Urinary bladder (tissue), 4 donors: ENCODE data around the gene UST. TPM values are rescaled to one million over a fixed set of nuclear protein-coding genes. Genes with fewer than 3 reads are reported as not detected.
"Not testable (repeated sequence)": the region's sequence is repeated elsewhere in the genome, so short reads cannot be mapped to it uniquely, and the experiment has no call there.

Experiments
- DNase-seq: peaks from one replicate; pipeline ENCODE4 v3.0.0-alpha.2; 2015; ENCODE audit errors: extremely low spot score
- H3K27ac ChIP-seq: one replicate; pipeline ENCODE4 v1.5.1; 2013; ENCODE audit warnings: low read depth, mild to moderate bottlenecking, moderate library complexity
- H3K36me3 ChIP-seq: one replicate; pipeline ENCODE4 v1.6.1; 2013; ENCODE audit warnings: mild to moderate bottlenecking, moderate library complexity; ENCODE audit not compliant: insufficient read depth
- H3K4me1 ChIP-seq: one replicate; pipeline ENCODE4 v1.6.1; 2013; ENCODE audit warnings: mild to moderate bottlenecking, moderate library complexity; ENCODE audit not compliant: insufficient read depth
- H3K4me3 ChIP-seq: one replicate; pipeline ENCODE4 v1.5.1; 2013; ENCODE audit warnings: low read depth, low read length
- WGBS: extraction: QIAGEN DNeasy Blood & Tissue Kit; methylation state at CpG from one replicate; pipeline ENCODE4 v1.1.7; 2013; 5-methylcytosine and 5-hydroxymethylcytosine counted together
- polyA plus RNA-seq: library from polyadenylated mRNA; stranded (reverse); fragments of 200-250 nt; gene quantifications from one replicate; pipeline ENCODE4 v1.2.3, GENCODE V29; 2013
- total RNA-seq: library from RNA; depleted of rRNA; stranded (reverse); fragments of >200 nt; gene quantifications from one replicate; pipeline ENCODE4 v1.2.3, GENCODE V29; 2014
- donor health status: healthy with polysubstance abuse.
- donor health status: healthy.

Gene UST
- total and polyA plus RNA-seq, 2 donors = 12.4 to 27.8 TPM

DNA sequence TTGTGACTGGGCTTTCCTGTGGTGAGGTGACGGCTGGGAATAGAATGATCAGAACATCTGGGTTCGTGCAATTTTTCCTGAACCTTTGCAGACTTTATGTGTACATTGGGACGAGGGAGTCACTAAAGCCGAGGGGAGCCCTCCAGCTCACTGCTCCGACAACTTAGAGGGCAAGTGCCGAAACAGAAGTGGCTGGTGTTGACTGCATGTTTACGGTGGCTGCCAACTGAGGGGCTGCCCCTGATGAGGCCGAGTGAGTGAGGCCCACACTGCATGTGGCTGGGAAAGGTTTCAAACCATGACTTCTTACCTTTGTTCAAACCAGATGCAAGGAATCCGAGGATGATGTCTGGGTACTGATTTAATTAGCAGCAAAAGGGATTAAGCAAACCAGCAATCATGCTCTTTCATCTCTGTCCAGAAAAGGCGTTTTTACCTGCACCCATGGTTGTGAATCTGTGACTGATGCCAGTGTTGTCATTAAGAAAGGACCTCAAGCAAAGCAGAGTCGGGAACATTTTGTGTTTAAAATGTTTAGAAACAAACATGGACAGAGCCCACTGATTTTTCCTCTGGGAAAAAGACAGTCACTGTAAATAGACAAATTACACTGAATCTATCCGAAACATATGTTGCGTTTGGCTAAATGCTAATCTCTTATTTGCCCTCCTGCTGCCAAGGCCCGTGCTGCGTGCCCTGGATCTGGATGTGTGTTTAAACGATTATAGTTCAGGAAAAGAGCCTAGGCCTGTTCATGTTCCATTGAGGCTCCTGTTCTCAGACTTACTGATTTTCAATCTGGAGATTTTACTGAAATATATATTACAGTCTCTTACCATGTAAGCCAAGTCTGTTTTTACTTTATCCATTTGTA is 105.1 kb downstream of the UST start:
- H3K4me1 ChIP-seq = no peaks in the 10 kb centered on the region
- no peaks in the 10 kb centered on the region for H3K36me3 ChIP-seq
- 87% methylated on average over 16 of the region's 16 CpGs for WGBS
- no peak overlapping the region for H3K27ac ChIP-seq
- no peak for DNase-seq
- no peak overlapping the region for H3K4me3 ChIP-seq

DNA sequence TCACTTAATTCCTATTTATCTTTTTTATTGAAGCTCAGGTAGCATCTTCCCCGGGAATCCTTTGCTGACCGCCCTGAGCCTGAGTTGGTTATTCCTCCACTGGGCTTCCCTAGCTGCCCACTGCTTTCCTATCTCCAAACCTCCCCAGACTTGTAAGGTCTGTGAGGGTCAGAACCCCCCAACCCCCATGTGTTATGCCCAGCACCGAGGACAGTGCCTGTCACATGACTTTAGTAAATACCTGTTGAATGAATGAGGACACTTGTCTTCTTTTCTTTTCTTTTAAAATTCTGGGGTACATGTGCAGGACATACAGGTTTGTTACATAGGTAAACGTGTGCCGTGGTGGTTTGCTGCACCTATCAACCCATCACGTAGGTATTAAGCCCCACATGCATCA is 105.9 kb downstream of the UST start:
- 88% methylated on average over 6 of the region's 6 CpGs for WGBS
- H3K4me1 ChIP-seq = no peaks in the 10 kb centered on the region
- H3K4me3 ChIP-seq = no peak overlapping the region
- H3K27ac ChIP-seq = no peak overlapping the region
- DNase-seq = no peak
- H3K36me3 ChIP-seq = no peaks in the 10 kb centered on the region

DNA sequence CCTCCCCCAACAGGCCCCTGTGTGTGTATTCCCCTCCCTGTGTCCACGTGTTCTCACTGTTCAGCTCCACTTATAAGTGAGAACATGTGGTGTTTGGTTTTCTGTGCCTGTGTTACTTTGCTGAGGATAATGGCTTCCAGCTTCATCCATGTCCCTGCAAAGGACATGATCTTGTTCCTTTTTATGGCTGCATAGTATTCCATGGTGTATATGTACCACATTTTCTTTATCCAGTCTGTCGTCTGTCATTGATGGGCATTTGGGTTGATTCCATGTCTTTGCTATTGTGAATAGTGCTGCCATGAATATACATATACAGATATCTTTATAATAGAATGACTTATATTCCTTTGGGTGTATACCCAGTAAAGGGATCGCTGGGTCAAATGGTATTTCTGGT is 106.3 kb downstream of the UST start:
- not testable (repeated sequence) for DNase-seq

DNA sequence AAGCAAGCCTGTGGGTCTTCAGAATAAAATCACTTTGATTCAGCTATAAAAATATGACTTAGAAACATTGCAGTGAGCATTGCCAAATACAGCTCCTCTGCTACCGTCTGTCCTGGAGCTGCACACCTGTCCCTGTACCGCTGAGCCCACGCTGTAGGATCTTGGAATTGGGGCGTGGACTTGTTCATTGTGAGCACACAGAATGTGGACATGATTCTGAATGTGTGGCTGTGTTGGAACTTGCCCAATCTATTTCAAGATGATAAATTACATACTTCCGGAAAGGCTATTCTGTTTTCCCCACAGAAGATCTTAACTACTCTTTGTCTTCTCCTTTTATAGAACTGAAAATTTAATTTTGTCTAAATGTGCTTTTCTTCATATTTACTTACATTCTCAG is 107.3 kb downstream of the UST start:
- DNase-seq = peak; percentile 41
- Histone ChIP-seq H3K4me3 (no peak overlapping the region), H3K27ac (no peak overlapping the region), H3K4me1 (no peaks in the 10 kb centered on the region), H3K36me3 (no peaks in the 10 kb centered on the region)
- 48% methylated on average over 5 of the region's 5 CpGs for WGBS

More for the DNA sequence above, 106.3 kb downstream of the UST start:
- not testable (repeated sequence) for H3K27ac ChIP-seq, H3K4me3 ChIP-seq, H3K36me3 ChIP-seq, H3K4me1 ChIP-seq
- WGBS = 95% methylated on average over 3 of the region's 3 CpGs

DNA sequence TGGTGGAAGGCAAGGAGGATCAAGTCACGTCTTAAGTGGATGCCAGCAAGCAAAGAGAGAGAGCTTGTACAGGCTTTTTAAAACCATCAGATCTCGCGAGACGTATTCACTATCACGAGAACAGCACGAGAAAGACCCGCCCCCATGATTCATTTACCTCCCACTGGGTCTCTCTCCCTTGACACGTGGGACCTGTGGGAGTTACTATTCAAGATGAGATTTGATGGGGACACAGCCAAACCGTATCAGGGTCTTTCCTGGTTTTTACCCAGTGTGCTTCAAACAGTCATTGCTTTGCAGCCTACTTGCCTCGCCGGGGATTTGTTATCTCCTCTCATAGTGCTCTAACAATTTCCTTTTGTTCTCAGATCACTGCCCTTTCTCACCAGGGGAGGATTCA is 108.2 kb downstream of the UST start:
- H3K4me1 ChIP-seq = no peaks in the 10 kb centered on the region
- 82% methylated on average over 11 of the region's 11 CpGs for WGBS
- H3K27ac ChIP-seq = no peak overlapping the region
- no peak overlapping the region for H3K4me3 ChIP-seq
- no peak for DNase-seq
- H3K36me3 ChIP-seq = no peaks in the 10 kb centered on the region

DNA sequence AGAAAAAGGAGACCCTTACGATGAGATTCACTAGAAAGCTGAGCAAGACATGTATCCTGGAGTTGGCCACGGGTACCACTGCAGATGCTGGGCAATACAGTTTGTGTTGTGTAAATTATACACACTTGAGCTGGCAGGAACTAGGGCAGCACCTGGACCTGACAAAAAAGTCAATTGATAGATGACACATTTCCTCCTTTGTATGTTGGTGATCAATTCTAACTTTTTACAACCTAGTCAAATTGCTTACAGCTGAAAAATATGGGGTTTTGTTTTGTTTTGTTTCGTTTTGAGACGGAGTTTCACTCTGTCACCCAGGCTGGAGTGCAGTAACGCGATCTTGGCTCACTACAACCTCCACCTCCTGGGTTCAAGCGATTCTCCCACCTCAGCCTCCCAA is 108.9 kb downstream of the UST start:
- no peak for DNase-seq
- 94% methylated on average over 7 of the region's 7 CpGs for WGBS
- Histone ChIP-seq H3K4me1 (no peaks in the 10 kb centered on the region), H3K27ac (no peak overlapping the region), H3K36me3 (no peaks in the 10 kb centered on the region), H3K4me3 (no peak overlapping the region)

DNA sequence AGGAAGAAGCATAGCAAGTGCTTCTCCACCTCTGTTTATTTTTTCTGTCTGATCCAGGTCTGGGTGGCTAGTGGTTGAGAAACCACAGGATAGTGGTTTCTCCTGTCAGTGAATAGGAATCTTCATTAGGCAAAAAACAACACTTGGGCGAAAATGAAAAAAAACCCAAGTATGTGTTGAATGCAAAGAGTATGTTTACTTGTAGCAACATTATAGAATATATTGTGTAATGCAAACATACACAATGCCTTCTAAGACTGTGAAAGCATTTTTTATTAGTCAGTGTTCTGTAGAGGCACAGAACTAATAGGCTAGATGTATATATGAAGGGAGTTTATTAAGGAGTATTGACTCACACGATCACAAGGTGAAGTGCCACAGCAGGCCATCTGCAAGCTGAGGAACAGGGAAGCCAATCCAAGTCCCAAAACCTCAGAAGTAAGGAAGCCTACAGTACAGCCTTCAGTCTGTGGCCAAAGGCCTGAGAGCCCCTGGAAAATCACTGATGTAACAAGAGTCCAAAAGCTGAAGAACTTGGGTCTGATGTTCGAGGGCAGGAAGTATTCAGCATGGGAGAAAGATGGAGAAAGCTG is 111.1 kb downstream of the UST start:
- DNase-seq = no peak
- no peak overlapping the region for H3K4me3 ChIP-seq
- 73% methylated on average over 3 of the region's 3 CpGs for WGBS

DNA sequence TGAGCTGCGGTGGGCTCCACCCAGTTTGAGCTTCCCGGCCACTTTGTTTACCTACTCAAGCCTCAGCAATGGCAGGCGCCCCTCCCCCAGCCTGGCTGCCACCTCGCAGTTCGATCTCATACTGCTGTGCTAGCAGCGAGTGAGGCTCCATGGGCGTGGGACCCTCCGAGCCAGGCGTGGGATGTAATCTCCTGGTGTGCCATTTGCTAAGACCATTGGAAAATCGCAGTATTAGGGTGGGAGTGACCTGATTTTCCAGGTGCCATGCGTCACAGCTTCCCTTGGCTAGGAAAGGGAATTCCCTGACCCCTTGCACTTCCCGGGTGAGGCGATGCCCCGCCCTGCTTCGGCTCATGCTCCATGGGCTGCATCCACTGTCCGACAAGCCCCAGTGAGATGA is 117.3 kb downstream of the UST start:
- H3K4me1 ChIP-seq, H3K36me3 ChIP-seq, DNase-seq, H3K27ac ChIP-seq, H3K4me3 ChIP-seq: not testable (repeated sequence)
- WGBS = 83% methylated on average over 15 of the region's 16 CpGs

More for the DNA sequence above, 111.1 kb downstream of the UST start:
- Histone ChIP-seq H3K36me3 (no peaks in the 10 kb centered on the region), H3K27ac (no peak overlapping the region), H3K4me1 (no peaks in the 10 kb centered on the region)

DNA sequence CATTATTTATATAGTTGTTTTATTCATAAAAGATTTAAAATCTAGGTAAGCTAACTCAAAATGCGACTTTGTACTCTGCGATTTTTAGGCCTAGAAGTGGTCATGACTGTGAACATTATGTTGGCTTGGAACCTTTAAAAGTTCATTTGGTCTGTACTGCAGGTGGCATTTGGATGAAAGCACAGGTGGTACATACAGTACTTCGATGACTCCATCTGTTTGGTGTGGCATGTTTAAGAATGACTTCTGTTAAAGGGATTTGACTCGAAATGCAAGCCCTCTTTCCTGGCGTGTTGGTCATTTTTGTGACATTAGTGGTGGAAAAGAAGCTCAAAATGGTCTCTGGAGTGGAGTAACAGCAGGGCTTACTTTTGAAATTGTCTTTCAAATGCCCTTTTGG is 118.1 kb downstream of the UST start:
- WGBS = 85% methylated on average over 5 of the region's 5 CpGs
- H3K4me1 ChIP-seq = no peaks in the 10 kb centered on the region

DNA sequence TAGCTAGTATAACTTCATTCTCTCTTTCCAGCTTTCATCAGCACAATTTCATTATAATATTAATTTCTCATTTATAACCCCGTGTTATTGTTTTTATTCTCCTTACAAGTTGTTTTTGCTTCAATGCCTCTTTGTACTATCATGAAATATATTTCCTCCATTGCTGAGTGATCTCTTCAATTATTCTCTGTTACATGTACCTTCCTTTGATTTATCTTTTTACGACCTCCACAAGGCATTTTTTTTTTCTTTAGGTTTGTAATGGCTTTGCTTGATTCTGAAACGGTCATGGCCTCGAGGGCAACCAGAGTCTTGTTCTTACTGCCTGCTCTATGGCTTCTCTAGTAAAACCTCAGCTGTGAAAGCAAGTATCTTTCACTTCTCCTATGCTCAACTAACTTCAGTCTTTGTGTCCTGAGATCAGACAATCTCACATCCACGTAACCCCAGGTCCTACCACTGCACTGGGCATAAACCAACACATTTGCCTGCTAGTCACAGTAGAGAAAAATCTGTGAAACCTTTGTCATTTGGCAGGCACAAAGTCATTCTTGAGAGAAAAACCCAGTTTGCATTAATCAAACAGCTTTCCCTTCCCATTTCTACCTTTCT is 119.9 kb downstream of the UST start:
- no peaks in the 10 kb centered on the region for H3K36me3 ChIP-seq
- H3K4me1 ChIP-seq = no peaks in the 10 kb centered on the region
- no peak for DNase-seq
- WGBS = 88% methylated on average over 5 of the region's 5 CpGs
- H3K4me3 ChIP-seq = no peak overlapping the region
- no peak overlapping the region for H3K27ac ChIP-seq

More for the DNA sequence above, 118.1 kb downstream of the UST start:
- Histone ChIP-seq H3K4me3 (no peak overlapping the region), H3K27ac (no peak overlapping the region), H3K36me3 (no peaks in the 10 kb centered on the region)
- no peak for DNase-seq

DNA sequence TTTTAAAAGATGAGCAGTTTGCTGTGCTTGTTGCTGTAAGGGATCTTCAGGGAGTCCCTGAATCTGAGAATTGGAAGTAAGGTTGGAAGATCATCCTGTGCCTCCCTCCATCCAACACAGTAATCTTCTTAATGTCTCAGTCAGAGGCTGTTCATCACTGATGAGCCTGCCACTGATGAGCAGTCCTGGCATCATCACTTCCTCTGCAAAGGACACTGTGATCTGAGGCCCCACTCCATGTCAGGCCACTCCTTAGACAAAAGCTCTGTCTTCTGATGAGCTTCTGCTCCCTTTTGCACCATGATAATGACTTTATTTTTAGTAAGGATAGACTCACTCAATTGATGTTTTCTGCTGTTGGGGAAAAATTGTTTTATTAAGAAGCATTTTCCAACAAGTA is 121.0 kb downstream of the UST start:
- Histone ChIP-seq H3K4me3 (no peak overlapping the region), H3K27ac (no peak overlapping the region), H3K4me1 (no peaks in the 10 kb centered on the region), H3K36me3 (no peaks in the 10 kb centered on the region)
- DNase-seq = no peak

DNA sequence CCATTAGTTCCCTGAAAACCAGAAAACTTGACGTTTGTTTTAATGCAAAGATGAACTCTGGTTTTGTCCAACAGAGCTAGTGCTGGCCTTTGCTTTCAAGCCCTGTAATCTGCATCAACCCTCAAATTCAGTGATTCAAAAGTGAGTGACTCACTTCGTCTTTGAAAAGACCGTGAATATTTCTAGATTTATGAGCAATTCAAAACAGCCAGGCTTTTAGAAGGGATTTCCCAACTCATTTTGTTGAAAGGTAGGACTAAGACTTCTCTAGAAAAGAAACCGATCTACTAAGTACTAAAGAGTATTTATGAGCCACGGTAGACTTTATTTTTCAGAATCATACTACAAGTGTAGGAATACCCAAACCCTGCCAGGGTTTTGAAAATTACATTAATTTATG is 121.5 kb downstream of the UST start:
- Histone ChIP-seq H3K27ac (no peak overlapping the region), H3K4me3 (no peak overlapping the region), H3K4me1 (no peaks in the 10 kb centered on the region), H3K36me3 (no peaks in the 10 kb centered on the region)
- WGBS = 64% methylated on average over 5 of the region's 5 CpGs
- no peak for DNase-seq

DNA sequence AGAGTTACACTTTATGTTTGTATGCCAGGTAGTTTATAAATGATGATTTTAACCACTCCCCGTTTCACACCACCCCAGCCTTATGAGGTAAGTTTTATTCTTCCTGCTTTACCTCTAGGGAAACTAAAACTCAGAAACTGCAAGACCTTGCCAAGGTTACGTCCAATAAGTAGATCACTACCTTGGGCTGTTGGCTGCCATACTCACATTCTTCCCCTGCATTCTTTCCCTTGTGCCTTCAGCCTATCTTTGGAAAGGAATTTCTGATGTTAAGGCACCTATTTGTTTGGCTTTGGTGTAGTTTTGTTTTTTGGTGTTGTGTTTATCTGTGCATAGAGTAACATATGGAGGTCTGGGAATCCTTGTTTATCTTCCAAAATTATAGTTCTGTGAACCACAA is 122.1 kb downstream of the UST start:
- 77% methylated on average over 2 of the region's 2 CpGs for WGBS
- no peak overlapping the region for H3K27ac ChIP-seq
- H3K36me3 ChIP-seq = no peaks in the 10 kb centered on the region
- no peaks in the 10 kb centered on the region for H3K4me1 ChIP-seq
- no peak overlapping the region for H3K4me3 ChIP-seq
- no peak for DNase-seq

DNA sequence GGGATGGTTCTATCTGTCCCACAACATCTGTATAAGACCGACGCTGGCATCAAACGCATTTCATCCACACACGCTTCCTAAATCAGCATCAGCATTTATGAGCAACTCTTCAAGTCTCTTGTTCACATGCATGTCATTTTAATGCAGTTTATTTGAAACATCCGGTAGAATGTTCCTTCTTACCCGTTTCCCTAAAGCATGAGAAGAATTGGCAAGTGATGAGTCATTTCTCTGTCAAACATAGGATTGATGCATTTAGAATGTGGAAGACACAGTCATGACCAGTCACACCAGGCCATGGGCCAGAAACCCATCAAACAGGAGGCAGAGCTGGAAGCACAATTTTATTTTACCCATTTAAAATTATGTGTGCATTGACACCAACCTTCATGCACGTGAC is 122.8 kb downstream of the UST start:
- H3K36me3 ChIP-seq = no peaks in the 10 kb centered on the region
- WGBS = 48% methylated on average over 7 of the region's 7 CpGs
- no peak overlapping the region for H3K27ac ChIP-seq
- H3K4me1 ChIP-seq = no peaks in the 10 kb centered on the region
- no peak overlapping the region for H3K4me3 ChIP-seq
- no peak for DNase-seq
